Suprapubic skin (tissue), 4 donors: ENCODE data around the gene KRT8. TPM values are rescaled to one million over a fixed set of nuclear protein-coding genes. Genes with fewer than 3 reads are reported as not detected.

Experiments used
- DNase-seq, 2 donors: peaks; one replicate each; pipeline ENCODE4 v3.0.0-alpha.2; 2019; ENCODE audit warnings: low spot score in 2 of 2
- H3K27ac ChIP-seq: fragments of 200-600 bp; sonication (generic); one replicate; pipeline ENCODE4 v1.5.1; 2019
- H3K27me3 ChIP-seq: fragments of 200-600 bp; sonication (generic); one replicate; pipeline ENCODE4 v1.5.1; 2019
- H3K36me3 ChIP-seq: fragments of 200-600 bp; sonication (generic); one replicate; pipeline ENCODE4 v1.5.1; 2019
- H3K4me1 ChIP-seq: fragments of 200-600 bp; sonication (generic); one replicate; pipeline ENCODE4 v1.5.1; 2019
- H3K4me3 ChIP-seq: fragments of 200-600 bp; sonication (generic); one replicate; pipeline ENCODE4 v1.5.1; 2019; ENCODE audit warnings: mild to moderate bottlenecking
- H3K9me3 ChIP-seq: fragments of 200-600 bp; sonication (generic); one replicate; pipeline ENCODE4 v1.5.1; 2019
- EP300 ChIP-seq: sonication (generic); formaldehyde crosslinking; IDR thresholded peaks from one replicate; pipeline ENCODE4 v1.6.1; 2017; ENCODE audit warnings: antibody characterized with exemption
- POLR2A ChIP-seq, 2 donors: fragments of 450-650 bp; IDR thresholded peaks; one replicate each; pipeline ENCODE4 v1.6.1; 2017; ENCODE audit warnings: antibody characterized with exemption in 2 of 2, mild to moderate bottlenecking in 2 of 2, moderate library complexity in 2 of 2
- POLR2AphosphoS5 ChIP-seq, 3 donors: sonication (generic); formaldehyde crosslinking; IDR thresholded peaks; one replicate each; pipeline ENCODE4 v1.6.1; 2017; ENCODE audit warnings: antibody characterized with exemption in 3 of 3
- WGBS: methylation state at CpG from one replicate; pipeline ENCODE4 v1.1.5; 2018; 5-methylcytosine and 5-hydroxymethylcytosine counted together
- total RNA-seq, 4 donors: library from RNA; depleted of rRNA; stranded (reverse); fragments of >200 nt; gene quantifications; one replicate each; pipeline ENCODE4 v1.1.0, GENCODE V29; 2016
- TF ChIP-seq, protein P1 (sequence below), 2 donors: fragments of 200-600 bp in 1 of 2; fragments of 450-650 bp in 1 of 2; sonication (generic) in 1 of 2; IDR thresholded peaks; one replicate each; pipeline ENCODE4 v1.5.1; 2016 to 2019; ENCODE audit warnings: antibody characterized with exemption in 2 of 2, mild to moderate bottlenecking in 1 of 2, moderate library complexity in 1 of 2

Gene KRT8
- total RNA-seq, 4 donors from 2014 or later, result 49.4 to 93.7 (median 65.9) TPM

DNA sequence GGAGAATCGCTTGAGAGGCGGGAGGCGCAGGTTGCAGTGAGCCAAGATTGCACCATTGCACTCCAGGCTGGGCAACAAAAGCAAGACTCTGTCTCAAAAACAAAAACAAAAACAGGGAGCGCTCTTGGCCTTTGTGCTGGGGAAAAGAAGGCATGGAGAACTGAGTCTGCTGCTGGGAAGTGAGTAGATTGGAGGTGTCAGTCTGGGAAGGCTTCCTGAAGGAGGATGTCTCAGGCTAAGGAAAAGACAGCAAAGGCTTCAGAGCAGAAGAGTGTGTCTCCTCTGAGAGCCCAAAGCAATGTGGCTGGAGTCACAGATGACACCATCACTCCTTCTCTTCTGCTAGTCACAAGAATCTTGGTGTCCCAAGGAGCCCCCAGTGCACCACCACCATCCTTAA is 23.1 kb upstream of the KRT8 start:
- Histone ChIP-seq H3K4me1 (peaks cover 12% of the 10 kb centered on the region), H3K4me3 (no peak overlapping the region), H3K27me3 (peaks cover 7% of the 10 kb centered on the region), H3K27ac (no peak overlapping the region), H3K36me3 (no peaks in the 10 kb centered on the region), H3K9me3 (no peaks in the 10 kb centered on the region)
- 90% methylated on average over 4 of the region's 4 CpGs for WGBS
- DNase-seq, result no peak
- TF ChIP-seq POLR2A (IDR thresholded peaks at IDR 0.05), result no peak
- TF ChIP-seq POLR2AphosphoS5 (IDR thresholded peaks at IDR 0.05), result no peak
- TF ChIP-seq, protein P1, sequence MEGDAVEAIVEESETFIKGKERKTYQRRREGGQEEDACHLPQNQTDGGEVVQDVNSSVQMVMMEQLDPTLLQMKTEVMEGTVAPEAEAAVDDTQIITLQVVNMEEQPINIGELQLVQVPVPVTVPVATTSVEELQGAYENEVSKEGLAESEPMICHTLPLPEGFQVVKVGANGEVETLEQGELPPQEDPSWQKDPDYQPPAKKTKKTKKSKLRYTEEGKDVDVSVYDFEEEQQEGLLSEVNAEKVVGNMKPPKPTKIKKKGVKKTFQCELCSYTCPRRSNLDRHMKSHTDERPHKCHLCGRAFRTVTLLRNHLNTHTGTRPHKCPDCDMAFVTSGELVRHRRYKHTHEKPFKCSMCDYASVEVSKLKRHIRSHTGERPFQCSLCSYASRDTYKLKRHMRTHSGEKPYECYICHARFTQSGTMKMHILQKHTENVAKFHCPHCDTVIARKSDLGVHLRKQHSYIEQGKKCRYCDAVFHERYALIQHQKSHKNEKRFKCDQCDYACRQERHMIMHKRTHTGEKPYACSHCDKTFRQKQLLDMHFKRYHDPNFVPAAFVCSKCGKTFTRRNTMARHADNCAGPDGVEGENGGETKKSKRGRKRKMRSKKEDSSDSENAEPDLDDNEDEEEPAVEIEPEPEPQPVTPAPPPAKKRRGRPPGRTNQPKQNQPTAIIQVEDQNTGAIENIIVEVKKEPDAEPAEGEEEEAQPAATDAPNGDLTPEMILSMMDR (IDR thresholded peaks at IDR 0.05), result no peak
- TF ChIP-seq EP300, result no peak

- Histone ChIP-seq H3K9me3 (no peaks in the 10 kb centered on the region), H3K36me3 (no peaks in the 10 kb centered on the region), H3K4me3 (no peak overlapping the region), H3K27ac (peak overlapping the region; percentile 38), H3K27me3 (peaks cover 6% of the 10 kb centered on the region), H3K4me1 (peaks cover 12% of the 10 kb centered on the region)
- WGBS, result 57% methylated on average over 4 of the region's 4 CpGs
- no peak for DNase-seq
- TF ChIP-seq POLR2AphosphoS5 (IDR thresholded peaks at IDR 0.05), result no peak
- no peak for TF ChIP-seq EP300
- TF ChIP-seq, protein P1 (IDR thresholded peaks at IDR 0.05), result no peak
- TF ChIP-seq POLR2A (IDR thresholded peaks at IDR 0.05), result no peak
These were observed 21.8 kb upstream of the KRT8 start for GRCh38 chr12:52926596-52927234.

DNA sequence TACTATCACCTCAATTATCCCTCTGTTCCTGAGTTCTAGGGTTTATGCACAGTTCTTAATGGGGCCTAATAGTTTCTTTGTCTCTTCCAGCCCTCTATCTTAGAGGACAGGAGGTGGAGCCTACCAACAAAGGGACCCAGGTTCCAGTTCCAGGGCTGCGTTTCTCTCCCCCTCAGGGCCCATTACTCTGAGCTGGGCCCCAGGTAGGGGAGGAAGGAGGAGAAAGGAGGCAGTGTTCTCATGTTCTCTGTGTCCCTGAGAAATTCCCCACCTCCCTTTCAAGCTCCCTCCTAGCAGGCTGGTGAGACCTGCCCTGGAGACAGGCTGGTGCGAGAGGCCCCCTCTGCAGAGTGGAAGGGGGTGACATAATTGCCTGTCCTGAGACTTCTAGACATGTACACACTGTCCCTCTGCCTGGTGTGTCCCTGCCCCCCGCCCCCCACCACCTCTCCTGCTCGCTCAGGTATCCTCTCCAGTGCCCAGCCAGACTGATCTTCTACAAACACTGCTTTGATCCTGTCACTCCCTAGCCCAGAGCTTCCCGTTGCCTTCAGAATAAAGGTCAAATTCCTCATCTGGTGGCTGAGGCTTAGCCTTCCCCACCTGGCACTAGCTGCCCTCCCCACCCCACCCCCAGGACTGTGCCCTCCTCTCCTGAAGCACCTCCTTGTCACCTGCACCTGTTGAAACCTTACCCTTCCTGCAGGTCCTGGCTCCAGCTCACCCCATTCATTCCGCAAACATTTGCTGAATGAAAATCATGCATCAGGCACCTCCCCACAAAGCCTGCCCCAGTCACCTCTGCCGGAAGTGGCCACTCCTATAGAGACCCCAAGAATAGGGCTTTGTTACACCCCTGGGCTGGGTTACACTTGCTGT is 21.1 kb upstream of the KRT8 start:
- no peaks in the 10 kb centered on the region for H3K36me3 ChIP-seq
- H3K27ac ChIP-seq, result peak overlapping the region; percentile 5
- peaks cover 12% of the 10 kb centered on the region for H3K4me1 ChIP-seq
- H3K27me3 ChIP-seq, result no peaks in the 10 kb centered on the region
- no peaks in the 10 kb centered on the region for H3K9me3 ChIP-seq
- no peak overlapping the region for H3K4me3 ChIP-seq
- WGBS, result 80% methylated on average over 7 of the region's 7 CpGs
- DNase-seq, result no peak
- TF ChIP-seq POLR2A (IDR thresholded peaks at IDR 0.05), result no peak
- TF ChIP-seq, protein P1 (IDR thresholded peaks at IDR 0.05), result no peak
- TF ChIP-seq POLR2AphosphoS5 (IDR thresholded peaks at IDR 0.05), result no peak
- no peak for TF ChIP-seq EP300

GRCh38 chr12:52924764-52925716 is 20.2 kb upstream of the KRT8 start:
- H3K4me3 ChIP-seq, result no peak overlapping the region
- H3K36me3 ChIP-seq, result no peaks in the 10 kb centered on the region
- TF ChIP-seq POLR2AphosphoS5 (IDR thresholded peaks at IDR 0.05) (no peak), POLR2A (IDR thresholded peaks at IDR 0.05) (no peak)
- TF ChIP-seq, protein P1 (IDR thresholded peaks at IDR 0.05), result no peak
- DNase-seq, result no peak
- H3K27ac ChIP-seq, result no peak overlapping the region
- WGBS, result 72% methylated on average over 11 of the region's 11 CpGs
- no peaks in the 10 kb centered on the region for H3K27me3 ChIP-seq
- H3K4me1 ChIP-seq, result peaks cover 12% of the 10 kb centered on the region
- no peaks in the 10 kb centered on the region for H3K9me3 ChIP-seq
